ENCODE data around the gene PMS1. TPM values are rescaled to one million over a fixed set of nuclear protein-coding genes. Genes with fewer than 3 reads are reported as not detected.

PMS1 gene
- total RNA-seq, 1 experiment from 2014 or later, result 46.5 TPM

- ChIA-PET POLR2A (ENCODE audit: low non-redundant PET) (interaction anchor here (0.6 kb wide), 1 partner anchor 20 kb away, joined by 24 read pairs; no protein-coding TSS in a partner anchor), CTCF (no interaction called here)
- H3K4me1 ChIP-seq (ENCODE audit: insufficient read depth, low read length, poor library complexity, severe bottlenecking), result no peaks in the 10 kb centered on the region
- no peak overlapping the region for H3K27ac ChIP-seq (ENCODE audit: low read depth, low read length, poor library complexity, severe bottlenecking)
- H3K27me3 ChIP-seq (replicated peaks; ENCODE audit: insufficient read depth, low read depth, low read length, poor library complexity), result no peaks in the 10 kb centered on the region
- H3K4me3 ChIP-seq (ENCODE audit: low read depth, low read length, poor library complexity, severe bottlenecking), result no peak overlapping the region
- no peak for DNase-seq (ENCODE audit: low spot score)
- BruUV-seq (replicated peaks), result no TSS peak
- H3K36me3 ChIP-seq (ENCODE audit: insufficient read depth, low read length, poor library complexity, severe bottlenecking), result no peaks in the 10 kb centered on the region
- H3K9me3 ChIP-seq (ENCODE audit: low read depth, low read length, poor library complexity, severe bottlenecking), result no peaks in the 10 kb centered on the region
- no peak for TF ChIP-seq CTCF (conservative IDR thresholded peaks at IDR 0.05; ENCODE audit: low read depth, low read length)
- TF ChIP-seq EZH2 (IDR thresholded peaks at IDR 0.05; ENCODE audit: borderline replicate concordance, low read depth, low read length, poor library complexity, severe bottlenecking), result no peak
- intact Hi-C loops (cut with micrococcal nuclease; ENCODE audit: unreplicated experiment), result no loop called here
These were observed 40.6 kb downstream of the PMS1 start for GRCh38 chr2:189824694-189825396.

GRCh38 chr2:189826039-189826438, 41.8 kb downstream of the PMS1 start:
- intact Hi-C loops (cut with micrococcal nuclease; ENCODE audit: unreplicated experiment), result no loop called here
- BruUV-seq (replicated peaks), result no TSS peak
- Histone ChIP-seq H3K27me3 (replicated peaks; ENCODE audit: insufficient read depth, low read depth, low read length, poor library complexity) (no peaks in the 10 kb centered on the region), H3K36me3 (ENCODE audit: insufficient read depth, low read length, poor library complexity, severe bottlenecking) (no peaks in the 10 kb centered on the region), H3K9me3 (ENCODE audit: low read depth, low read length, poor library complexity, severe bottlenecking) (no peaks in the 10 kb centered on the region), H3K4me1 (ENCODE audit: insufficient read depth, low read length, poor library complexity, severe bottlenecking) (no peaks in the 10 kb centered on the region), H3K4me3 (ENCODE audit: low read depth, low read length, poor library complexity, severe bottlenecking) (no peak overlapping the region), H3K27ac (ENCODE audit: low read depth, low read length, poor library complexity, severe bottlenecking) (no peak overlapping the region)
- POLR2A ChIA-PET (ENCODE audit: low non-redundant PET), result no interaction called here
- DNase-seq (ENCODE audit: low spot score), result no peak
- TF ChIP-seq CTCF (conservative IDR thresholded peaks at IDR 0.05; ENCODE audit: low read depth, low read length) (no peak), EZH2 (IDR thresholded peaks at IDR 0.05; ENCODE audit: borderline replicate concordance, low read depth, low read length, poor library complexity, severe bottlenecking) (no peak)
- CTCF ChIA-PET, result no interaction called here

- H3K4me3 ChIP-seq (ENCODE audit: low read depth, low read length, poor library complexity, severe bottlenecking), result no peak overlapping the region
- CTCF ChIA-PET, result no interaction called here
- H3K27me3 ChIP-seq (replicated peaks; ENCODE audit: insufficient read depth, low read depth, low read length, poor library complexity), result no peaks in the 10 kb centered on the region
- TF ChIP-seq CTCF (conservative IDR thresholded peaks at IDR 0.05; ENCODE audit: low read depth, low read length) (no peak), EZH2 (IDR thresholded peaks at IDR 0.05; ENCODE audit: borderline replicate concordance, low read depth, low read length, poor library complexity, severe bottlenecking) (no peak)
- POLR2A ChIA-PET (ENCODE audit: low non-redundant PET), result no interaction called here
- H3K27ac ChIP-seq (ENCODE audit: low read depth, low read length, poor library complexity, severe bottlenecking), result no peak overlapping the region
- no peaks in the 10 kb centered on the region for H3K36me3 ChIP-seq (ENCODE audit: insufficient read depth, low read length, poor library complexity, severe bottlenecking)
- no peaks in the 10 kb centered on the region for H3K9me3 ChIP-seq (ENCODE audit: low read depth, low read length, poor library complexity, severe bottlenecking)
- DNase-seq (ENCODE audit: low spot score), result no peak
- H3K4me1 ChIP-seq (ENCODE audit: insufficient read depth, low read length, poor library complexity, severe bottlenecking), result no peaks in the 10 kb centered on the region
- intact Hi-C loops (cut with micrococcal nuclease; ENCODE audit: unreplicated experiment), result no loop called here
- BruUV-seq (replicated peaks), result no TSS peak
These were observed 45.0 kb downstream of the PMS1 start for GRCh38 chr2:189829102-189829833.

All from A673 (cell line).